Measurements from ENCODE around the gene CEP126. TPM values are rescaled to one million over a fixed set of nuclear protein-coding genes. Genes with fewer than 3 reads are reported as not detected.

Gene CEP126
- total RNA-seq, 4 donors from 2014 or later: 4.7 to 9.2 (median 7.1) TPM

DNA sequence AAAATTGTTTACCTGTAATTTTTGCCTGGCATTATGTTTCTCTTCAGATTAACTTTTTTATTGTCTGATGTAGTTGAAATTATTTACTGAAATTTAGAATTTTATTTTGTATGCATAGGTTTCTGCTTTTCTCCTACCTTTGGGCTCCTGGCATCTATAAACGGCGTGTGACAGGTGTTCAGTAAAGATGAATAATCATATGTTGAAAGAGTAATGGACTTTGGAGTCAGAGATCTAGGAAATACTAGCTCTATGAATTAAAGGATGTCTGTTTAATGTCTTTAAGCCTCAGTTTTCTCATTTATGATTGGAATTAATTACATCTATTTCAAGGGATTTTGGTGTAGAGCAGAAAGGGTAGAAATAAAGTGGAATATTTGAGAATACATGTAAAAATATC, 8.7 kb downstream of the CEP126 start:
- no peak overlapping the region for H3K27ac ChIP-seq
- H3K27me3 ChIP-seq: no peaks in the 10 kb centered on the region
- no peaks in the 10 kb centered on the region for H3K9me3 ChIP-seq
- intact Hi-C loops (cut with DNase I; ENCODE audit: low total_unique reads): no loop called here
- H3K36me3 ChIP-seq: no peaks in the 10 kb centered on the region
- H3K4me1 ChIP-seq: no peaks in the 10 kb centered on the region
- no peak for DNase-seq
- TF ChIP-seq, protein P1, sequence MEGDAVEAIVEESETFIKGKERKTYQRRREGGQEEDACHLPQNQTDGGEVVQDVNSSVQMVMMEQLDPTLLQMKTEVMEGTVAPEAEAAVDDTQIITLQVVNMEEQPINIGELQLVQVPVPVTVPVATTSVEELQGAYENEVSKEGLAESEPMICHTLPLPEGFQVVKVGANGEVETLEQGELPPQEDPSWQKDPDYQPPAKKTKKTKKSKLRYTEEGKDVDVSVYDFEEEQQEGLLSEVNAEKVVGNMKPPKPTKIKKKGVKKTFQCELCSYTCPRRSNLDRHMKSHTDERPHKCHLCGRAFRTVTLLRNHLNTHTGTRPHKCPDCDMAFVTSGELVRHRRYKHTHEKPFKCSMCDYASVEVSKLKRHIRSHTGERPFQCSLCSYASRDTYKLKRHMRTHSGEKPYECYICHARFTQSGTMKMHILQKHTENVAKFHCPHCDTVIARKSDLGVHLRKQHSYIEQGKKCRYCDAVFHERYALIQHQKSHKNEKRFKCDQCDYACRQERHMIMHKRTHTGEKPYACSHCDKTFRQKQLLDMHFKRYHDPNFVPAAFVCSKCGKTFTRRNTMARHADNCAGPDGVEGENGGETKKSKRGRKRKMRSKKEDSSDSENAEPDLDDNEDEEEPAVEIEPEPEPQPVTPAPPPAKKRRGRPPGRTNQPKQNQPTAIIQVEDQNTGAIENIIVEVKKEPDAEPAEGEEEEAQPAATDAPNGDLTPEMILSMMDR (IDR thresholded peaks at IDR 0.05): no peak
- TF ChIP-seq POLR2A (IDR thresholded peaks at IDR 0.05): no peak
- H3K4me3 ChIP-seq: no peak overlapping the region

DNA sequence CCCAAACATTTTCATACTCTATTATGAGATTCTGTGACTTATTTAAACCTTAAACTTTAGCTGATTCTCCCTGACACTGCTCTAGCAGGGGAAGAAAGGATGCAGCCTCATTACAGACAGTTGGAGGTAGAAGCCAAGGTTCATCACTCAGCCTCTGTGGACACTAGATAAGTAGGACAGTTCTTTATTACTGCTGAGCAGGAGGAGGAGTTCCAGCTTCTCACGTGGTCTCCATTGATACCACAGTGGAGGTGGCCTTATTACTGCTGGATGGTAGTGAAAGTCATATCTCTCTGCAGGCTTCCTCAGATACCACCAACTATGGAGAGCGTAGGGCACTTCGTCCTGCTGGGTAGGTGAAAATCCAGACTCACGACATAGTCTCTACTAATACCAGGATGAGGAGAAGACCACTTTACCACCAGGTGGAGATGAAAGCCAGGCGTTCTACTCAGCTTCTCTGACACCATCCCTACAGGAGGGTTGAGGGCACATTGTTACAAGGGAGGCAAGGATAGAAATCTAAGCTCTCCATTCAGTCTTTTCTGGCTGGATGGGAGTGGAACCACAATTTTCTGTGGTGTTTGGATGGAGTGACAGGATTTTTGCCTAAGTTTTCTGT, 14.6 kb downstream of the CEP126 start:
- DNase-seq: no peak
- Histone ChIP-seq H3K9me3 (no peaks in the 10 kb centered on the region), H3K36me3 (no peaks in the 10 kb centered on the region), H3K27me3 (no peaks in the 10 kb centered on the region), H3K27ac (no peak overlapping the region), H3K4me3 (no peak overlapping the region), H3K4me1 (no peaks in the 10 kb centered on the region)
- intact Hi-C loops (cut with DNase I; ENCODE audit: low total_unique reads): no loop called here
- TF ChIP-seq, protein P1 (IDR thresholded peaks at IDR 0.05): no peak
- TF ChIP-seq POLR2A (IDR thresholded peaks at IDR 0.05): no peak

DNA sequence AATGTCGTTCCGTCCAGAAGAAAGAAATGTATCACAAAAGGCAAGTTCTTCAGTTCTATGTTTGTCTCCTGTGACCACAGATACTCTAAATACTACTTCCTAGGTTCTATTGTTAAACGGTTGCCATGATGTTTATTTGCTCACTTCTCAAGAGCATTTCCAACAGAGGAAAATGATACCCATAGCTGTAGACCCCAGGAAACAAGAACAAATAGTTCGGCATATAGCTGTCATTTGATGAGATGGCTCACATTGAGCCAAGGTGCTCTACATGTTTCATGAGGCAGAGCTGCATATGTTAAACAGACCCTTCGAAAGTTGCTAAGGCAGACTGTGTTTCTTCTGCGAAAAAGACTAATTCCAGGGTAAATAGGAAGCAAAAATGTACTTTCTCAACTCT, 16.9 kb downstream of the CEP126 start:
- TF ChIP-seq, protein P1 (IDR thresholded peaks at IDR 0.05): no peak
- TF ChIP-seq POLR2A (IDR thresholded peaks at IDR 0.05): no peak
- no peak overlapping the region for H3K27ac ChIP-seq
- no peaks in the 10 kb centered on the region for H3K9me3 ChIP-seq
- intact Hi-C loops (cut with DNase I; ENCODE audit: low total_unique reads): no loop called here
- H3K4me3 ChIP-seq: no peak overlapping the region
- no peak for DNase-seq
- no peaks in the 10 kb centered on the region for H3K27me3 ChIP-seq
- no peaks in the 10 kb centered on the region for H3K4me1 ChIP-seq
- no peaks in the 10 kb centered on the region for H3K36me3 ChIP-seq

DNA sequence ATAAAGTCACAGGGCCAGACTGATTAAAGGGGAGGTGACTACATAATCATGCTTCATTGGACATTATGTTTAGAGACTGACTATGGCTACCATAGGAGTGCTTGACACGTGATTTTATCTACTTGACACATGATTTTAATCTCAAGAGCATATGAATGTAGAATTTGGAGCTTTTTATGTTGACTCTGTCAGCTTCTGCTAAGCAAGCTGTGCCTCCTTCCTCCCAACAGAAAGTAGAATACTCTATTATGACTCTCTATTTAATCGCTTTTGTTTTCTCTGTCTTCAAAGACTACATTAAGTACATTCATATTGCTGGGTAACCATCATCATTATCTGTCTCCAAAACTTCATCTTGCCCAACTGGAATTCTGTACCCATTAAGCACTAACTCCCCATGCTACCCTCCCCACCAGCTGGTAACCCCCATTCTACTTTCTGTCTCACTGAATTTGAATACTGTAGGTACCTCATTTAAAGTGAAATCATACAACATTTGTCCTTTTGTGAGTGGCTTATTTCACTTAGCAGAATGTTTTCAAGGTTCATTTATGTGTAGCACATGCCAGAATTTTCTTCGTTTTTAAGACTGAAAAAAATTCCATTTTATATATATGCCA, 26.2 kb downstream of the CEP126 start:
- DNase-seq: no peak
- intact Hi-C loops (cut with DNase I; ENCODE audit: low total_unique reads): no loop called here
- TF ChIP-seq, protein P1 (IDR thresholded peaks at IDR 0.05): no peak
- TF ChIP-seq POLR2A (IDR thresholded peaks at IDR 0.05): no peak

DNA sequence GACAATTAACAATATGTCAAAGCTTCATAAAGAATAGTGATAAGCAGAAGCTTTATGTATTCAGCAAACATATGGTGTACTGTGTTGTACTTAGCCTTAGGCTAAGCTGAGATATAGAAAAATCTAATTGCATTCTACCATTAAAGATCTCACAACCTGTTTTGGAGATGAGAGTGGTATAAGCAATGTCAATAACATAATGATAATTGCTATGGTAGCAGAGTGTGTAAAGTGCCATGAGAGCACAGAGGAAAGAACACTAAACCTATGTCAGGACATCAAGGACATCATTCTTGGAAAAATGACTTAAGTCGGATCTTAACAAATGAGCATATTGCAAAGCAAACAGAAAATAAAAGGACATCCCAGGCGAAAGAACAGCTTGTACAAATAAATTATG, 30.1 kb downstream of the CEP126 start:
- no peaks in the 10 kb centered on the region for H3K27me3 ChIP-seq
- no peak overlapping the region for H3K4me3 ChIP-seq
- H3K4me1 ChIP-seq: no peaks in the 10 kb centered on the region
- H3K27ac ChIP-seq: no peak overlapping the region
- TF ChIP-seq, protein P1 (IDR thresholded peaks at IDR 0.05): no peak
- no peak for TF ChIP-seq POLR2A (IDR thresholded peaks at IDR 0.05)
- intact Hi-C loops (cut with DNase I; ENCODE audit: low total_unique reads): no loop called here
- DNase-seq: no peak
- no peaks in the 10 kb centered on the region for H3K9me3 ChIP-seq
- no peaks in the 10 kb centered on the region for H3K36me3 ChIP-seq

More for the DNA sequence above, 26.2 kb downstream of the CEP126 start:
- no peaks in the 10 kb centered on the region for H3K9me3 ChIP-seq
- H3K4me3 ChIP-seq: no peak overlapping the region
- H3K36me3 ChIP-seq: no peaks in the 10 kb centered on the region
- no peak overlapping the region for H3K27ac ChIP-seq
- H3K27me3 ChIP-seq: no peaks in the 10 kb centered on the region
- no peaks in the 10 kb centered on the region for H3K4me1 ChIP-seq

Measured in uterus (tissue), 4 donors.